NCI-H2081 (cell line): Measurements from ENCODE around the gene PLD1.
"Not testable (repeated sequence)": the region's sequence is repeated elsewhere in the genome, so short reads cannot be mapped to it uniquely, and the experiment has no call there.

ENCODE experiments used
- DNase-seq, 2 experiments: peaks; one replicate each; lab custom pipeline; 2025; lab: John Stamatoyannopoulos, UW

PLD1 gene

GRCh38 chr3:171699601-171700000, 110.7 kb downstream of the PLD1 start:
- no peak for DNase-seq

GRCh38 chr3:171696805-171697204, 113.5 kb downstream of the PLD1 start:
- no peak for DNase-seq

GRCh38 chr3:171695426-171695825, 114.9 kb downstream of the PLD1 start:
- no peak for DNase-seq

- no peak for DNase-seq
Observed at GRCh38 chr3:171694888-171695287, 115.4 kb downstream of the PLD1 start.

GRCh38 chr3:171692551-171692950, 117.7 kb downstream of the PLD1 start:
- not testable (repeated sequence) for DNase-seq

- DNase-seq: no peak
Observed at GRCh38 chr3:171691485-171691884, 118.8 kb downstream of the PLD1 start.

GRCh38 chr3:171690281-171690680, 120.0 kb downstream of the PLD1 start:
- DNase-seq: no peak

- no peak for DNase-seq
Observed at GRCh38 chr3:171688593-171688992, 121.7 kb downstream of the PLD1 start.

GRCh38 chr3:171688002-171688401, 122.3 kb downstream of the PLD1 start:
- DNase-seq: no peak

- DNase-seq: no peak
Observed at GRCh38 chr3:171687581-171687980, 122.7 kb downstream of the PLD1 start.

- DNase-seq: no peak
Observed at GRCh38 chr3:171687064-171687463, 123.2 kb downstream of the PLD1 start.

- DNase-seq: no peak
Observed at GRCh38 chr3:171685116-171685895, 125.0 kb downstream of the PLD1 start.

- DNase-seq: no peak
Observed at GRCh38 chr3:171684221-171684620, 126.1 kb downstream of the PLD1 start.

- no peak for DNase-seq
Observed at GRCh38 chr3:171682743-171683142, 127.5 kb downstream of the PLD1 start.

GRCh38 chr3:171680726-171681411, 129.4 kb downstream of the PLD1 start:
- no peak for DNase-seq

- DNase-seq: peak in 1 of 2 experiments; percentile 71
Observed at GRCh38 chr3:171678971-171679492, 131.3 kb downstream of the PLD1 start.

GRCh38 chr3:171677706-171678105, 132.6 kb downstream of the PLD1 start:
- no peak for DNase-seq

- no peak for DNase-seq
Observed at GRCh38 chr3:171676601-171677175, 133.6 kb downstream of the PLD1 start.

GRCh38 chr3:171673951-171674350, 136.3 kb downstream of the PLD1 start:
- no peak for DNase-seq

- DNase-seq: no peak
Observed at GRCh38 chr3:171672538-171672937, 137.7 kb downstream of the PLD1 start.

GRCh38 chr3:171672124-171672523, 138.2 kb downstream of the PLD1 start:
- DNase-seq: no peak

- DNase-seq: no peak
Observed at GRCh38 chr3:171671709-171672108, 138.6 kb downstream of the PLD1 start.

GRCh38 chr3:171666516-171666915, 143.8 kb downstream of the PLD1 start:
- no peak for DNase-seq
